H1 (cell line): ENCODE results near the gene TBC1D9. TPM values are rescaled to one million over a fixed set of nuclear protein-coding genes. Genes with fewer than 3 reads are reported as not detected.

Experiments
- CTCF ChIA-PET: fragments of 300-600 bp; sonication (Branson Sonifier 250); formaldehyde crosslinking; loops from one replicate; lab custom pipeline; 2021; ENCODE audit not compliant: partially characterized antibody; lab: Charles Lee
- POLR2A ChIA-PET: fragments of 300-600 bp; sonication (Branson Sonifier 250); formaldehyde crosslinking; loops from one replicate; lab custom pipeline; 2021; ENCODE audit warnings: inconsistent platforms; ENCODE audit not compliant: partially characterized antibody; lab: Charles Lee
- DNase-seq, 2 experiments: peaks; one replicate each; pipeline versions ENCODE4 v3.0.0 to v3.0.0-alpha.2; 2010 to 2022; ENCODE audit warnings: low spot score in 2 of 2, low read depth in 1 of 2, mixed read lengths in 1 of 2
- FAIRE-seq: peaks from 2 replicates; lab custom pipeline; 2011; peaks lifted over from hg19 to GRCh38; lab: Jason Lieb, UNC
- H2AFZ ChIP-seq: 2 replicates; pipeline ENCODE4 v1.8.1; 2012; ENCODE audit warnings: low read length, inconsistent platforms
- H2AK5ac ChIP-seq: 2 replicates; pipeline ENCODE4 v1.6.1; 2013; ENCODE audit warnings: low read depth, low read length
- H2BK120ac ChIP-seq: replicated peaks from 2 replicates; pipeline ENCODE3; 2013; ENCODE audit warnings: low read depth, low read length, inconsistent platforms
- H2BK12ac ChIP-seq: 2 replicates; pipeline ENCODE4 v1.6.1; 2013; ENCODE audit warnings: low read depth, low read length
- H2BK15ac ChIP-seq: 2 replicates; pipeline ENCODE4 v1.6.1; 2013; ENCODE audit warnings: low read length
- H2BK20ac ChIP-seq: 2 replicates; pipeline ENCODE4 v1.6.1; 2013; ENCODE audit warnings: low read length
- H2BK5ac ChIP-seq: 2 replicates; pipeline ENCODE4 v1.6.1; 2013; ENCODE audit warnings: low read depth, low read length
- H3K14ac ChIP-seq: 2 replicates; pipeline ENCODE4 v1.6.1; 2013; ENCODE audit warnings: inconsistent platforms; ENCODE audit not compliant: insufficient read length
- H3K18ac ChIP-seq: 2 replicates; pipeline ENCODE4 v1.6.1; 2013; ENCODE audit warnings: low read length; ENCODE audit errors: extremely low read depth
- H3K23ac ChIP-seq: 2 replicates; pipeline ENCODE4 v1.6.1; 2013; ENCODE audit warnings: inconsistent platforms; ENCODE audit not compliant: insufficient read length
- H3K23me2 ChIP-seq: 2 replicates; pipeline ENCODE4 v1.6.1; 2013; ENCODE audit warnings: low read depth, low read length
- H3K27ac ChIP-seq: 2 replicates; pipeline ENCODE4 v1.6.1; 2011; ENCODE audit warnings: low read depth, low read length, inconsistent platforms
- H3K27me3 ChIP-seq, 4 experiments: replicated peaks in 1 of 4; 1 replicate in 1 of 4; 2 replicates in 3 of 4; pipeline versions ENCODE4 v1.6.1 to v1.8.1; 2011 to 2013; ENCODE audit warnings: low read length in 3 of 4, mild to moderate bottlenecking in 3 of 4, inconsistent platforms in 2 of 4, mixed read lengths in 2 of 4, moderate library complexity in 1 of 4; ENCODE audit not compliant: control insufficient read depth in 3 of 4, insufficient read depth in 3 of 4; ENCODE audit errors: extremely low read depth in 1 of 4
- H3K36me3 ChIP-seq, 4 experiments: 2 replicates each; pipeline versions ENCODE4 v1.6.1 to v1.8.1; 2011 to 2013; ENCODE audit warnings: mild to moderate bottlenecking in 4 of 4, low read length in 3 of 4, moderate library complexity in 2 of 4, control low read depth in 1 of 4, inconsistent platforms in 1 of 4; ENCODE audit not compliant: insufficient read depth in 4 of 4, control insufficient read depth in 2 of 4
- H3K4ac ChIP-seq: replicated peaks from 2 replicates; pipeline ENCODE3; 2013; ENCODE audit warnings: low read length, low read depth, mixed read lengths, inconsistent platforms; ENCODE audit not compliant: insufficient read length
- H3K4me1 ChIP-seq, 4 experiments: replicated peaks in 1 of 4; 1 replicate in 1 of 4; 2 replicates in 3 of 4; pipeline versions ENCODE4 v1.6.1 to v1.8.1; 2011 to 2013; ENCODE audit warnings: low read length in 3 of 4, inconsistent platforms in 2 of 4, mixed read lengths in 1 of 4; ENCODE audit not compliant: insufficient read depth in 4 of 4, control insufficient read depth in 3 of 4
- H3K4me2 ChIP-seq, 2 experiments: 2 replicates each; pipeline versions ENCODE4 v1.6.1 to v1.8.1; 2011 to 2013; ENCODE audit warnings: low read depth in 2 of 2, low read length in 2 of 2, control low read depth in 1 of 2, inconsistent platforms in 1 of 2, mild to moderate bottlenecking in 1 of 2; ENCODE audit not compliant: insufficient read depth in 1 of 2
- H3K4me3 ChIP-seq, 4 experiments: fragments of 200-600, 300-600 bp in 1 of 4; sonication (generic), shearing (Covaris generic), sonication (Bioruptor Twin) in 1 of 4; 2 replicates each; pipeline versions ENCODE4 v1.5.1 to v1.8.1; 2011 to 2016; ENCODE audit warnings: low read length in 4 of 4, low read depth in 3 of 4, control low read depth in 2 of 4, inconsistent platforms in 2 of 4, mild to moderate bottlenecking in 2 of 4, mixed read lengths in 1 of 4, moderate library complexity in 1 of 4; ENCODE audit not compliant: insufficient read depth in 2 of 4; ENCODE audit errors: extremely low read depth in 1 of 4
- H3K56ac ChIP-seq: replicated peaks from 2 replicates; pipeline ENCODE3; 2013; ENCODE audit warnings: low read depth, mild to moderate bottlenecking, mixed read lengths, low read length, inconsistent platforms; ENCODE audit not compliant: insufficient read length
- H3K79me1 ChIP-seq: 2 replicates; pipeline ENCODE4 v1.6.1; 2013; ENCODE audit warnings: low read depth, low read length, control low read depth
- H3K79me2 ChIP-seq, 2 experiments: 2 replicates each; pipeline versions ENCODE4 v1.6.1 to v1.8.1; 2012 to 2013; ENCODE audit warnings: low read length in 2 of 2, mild to moderate bottlenecking in 2 of 2, inconsistent platforms in 1 of 2; ENCODE audit not compliant: insufficient read depth in 2 of 2, control insufficient read depth in 1 of 2
- H3K9ac ChIP-seq, 4 experiments: replicated peaks in 1 of 4; 1 replicate in 1 of 4; 2 replicates in 3 of 4; pipeline versions ENCODE4 v1.6.1 to v1.8.1; 2011 to 2013; ENCODE audit warnings: low read depth in 3 of 4, low read length in 3 of 4, control low read depth in 2 of 4, mild to moderate bottlenecking in 2 of 4, moderate library complexity in 2 of 4, inconsistent platforms in 1 of 4; ENCODE audit errors: extremely low read depth in 1 of 4
- H3K9me3 ChIP-seq, 2 experiments: 2 replicates each; pipeline versions ENCODE4 v1.6.1 to v1.8.1; 2012 to 2013; ENCODE audit warnings: mild to moderate bottlenecking in 2 of 2, moderate library complexity in 2 of 2, control low read depth in 1 of 2, inconsistent platforms in 1 of 2, low read depth in 1 of 2, low read length in 1 of 2, mixed read lengths in 1 of 2; ENCODE audit not compliant: insufficient read depth in 2 of 2
- H4K20me1 ChIP-seq, 2 experiments: replicated peaks in 1 of 2; 2 replicates each; pipeline versions ENCODE3 to v1.8.1; 2011 to 2013; ENCODE audit warnings: inconsistent platforms in 2 of 2, low read length in 2 of 2, mild to moderate bottlenecking in 1 of 2; ENCODE audit not compliant: insufficient read depth in 2 of 2, control insufficient read depth in 1 of 2
- H4K5ac ChIP-seq: 2 replicates; pipeline ENCODE4 v1.6.1; 2013; ENCODE audit warnings: low read length, low read depth, mixed read lengths, inconsistent platforms; ENCODE audit not compliant: insufficient read length
- H4K8ac ChIP-seq: 2 replicates; pipeline ENCODE4 v1.8.0; 2013; ENCODE audit warnings: mild to moderate bottlenecking, moderate library complexity, low read length, inconsistent platforms; ENCODE audit not compliant: insufficient read depth; ENCODE audit errors: extremely low read depth
- H4K91ac ChIP-seq: replicated peaks from 2 replicates; pipeline ENCODE3; 2013; ENCODE audit warnings: low read length, mixed read lengths, inconsistent platforms; ENCODE audit not compliant: insufficient read length
- ATF2 ChIP-seq: IDR thresholded peaks from 2 replicates; pipeline ENCODE4 v1.6.1; 2012; ENCODE audit warnings: low read length, inconsistent platforms
- HDAC2 ChIP-seq, 2 experiments: fragments of 300-600 bp in 1 of 2; sonication (generic) in 1 of 2; IDR thresholded peaks; 2 replicates each; pipeline ENCODE4 v1.6.1; 2011 to 2012; ENCODE audit warnings: low read depth in 2 of 2, low read length in 2 of 2, mild to moderate bottlenecking in 2 of 2, moderate library complexity in 2 of 2, borderline replicate concordance in 1 of 2, inconsistent platforms in 1 of 2
- SP2 ChIP-seq: IDR thresholded peaks from 2 replicates; pipeline ENCODE4 v1.6.1; 2012; ENCODE audit warnings: mild to moderate bottlenecking, low read length, inconsistent platforms
- TAF1 ChIP-seq: IDR thresholded peaks from 2 replicates; pipeline ENCODE4 v1.6.1; 2011; ENCODE audit warnings: mild to moderate bottlenecking, low read depth, low read length
- WGBS, 2 experiments: shearing (Covaris generic) in 1 of 2; methylation state at CpG; one replicate each; pipeline versions ENCODE4 v1.1.6 to v1.1.7; 2013 to 2015; ENCODE audit warnings: low lambda C conversion rate in 2 of 2, mixed read lengths in 2 of 2, inconsistent platforms in 1 of 2, low coverage in 1 of 2, missing lambda C conversion rate in 1 of 2; ENCODE audit not compliant: insufficient replicate concordance in 2 of 2, insufficient coverage in 1 of 2, insufficient read length in 1 of 2; ENCODE audit errors: extremely low coverage in 1 of 2, missing lambda C conversion rate in 1 of 2; 5-methylcytosine and 5-hydroxymethylcytosine counted together
- polyA plus RNA-seq, 7 experiments: library from polyadenylated mRNA; depleted of rRNA in 3 of 7; stranded (reverse) in 5 of 7; unstranded in 2 of 7; fragments of >200 nt in 5 of 7; fragments of 200-250 nt in 2 of 7; gene quantifications; 1 replicate in 5 of 7; 2 replicates in 1 of 7; 4 replicates in 1 of 7; pipeline versions ENCODE4 v1.2.1 to v1.2.3, GENCODE V29; 2011 to 2013; ENCODE audit warnings: missing spikeins in 2 of 7, mixed read lengths in 2 of 7
- total RNA-seq: library from RNA; stranded (reverse); fragmentation: NEBNext Ultra II Directional; extraction: Animal tissue kit (Norgen Biotek cat#: 25700); gene quantifications from 2 replicates; pipeline ENCODE4 v1.2.1, GENCODE V29; 2021

TBC1D9 gene
- total and polyA plus RNA-seq, 2 of the 8 experiments (the other 6 are each of a cell fraction or from before 2014, with no cell fraction given): 0.94 to 1.0 TPM

GRCh38 chr4:140781596-140781995, 25.4 kb upstream of the TBC1D9 start:
- H3K4me2 ChIP-seq: no peak overlapping the region
- H3K27ac ChIP-seq: no peak overlapping the region; the same call in 1 of the 2 replicates
- no peak overlapping the region for H3K14ac ChIP-seq
- no peak overlapping the region for H3K56ac ChIP-seq
- no peak for DNase-seq
- no peak overlapping the region for H2AFZ ChIP-seq
- H3K18ac ChIP-seq: no peak overlapping the region
- no peak overlapping the region for H3K4ac ChIP-seq
- no peaks in the 10 kb centered on the region; a peak in 1 of 4 replicates for H3K9me3 ChIP-seq
- H3K79me2 ChIP-seq: no peaks in the 10 kb centered on the region
- H4K8ac ChIP-seq: no peak overlapping the region
- no peak overlapping the region for H2BK120ac ChIP-seq
- H4K91ac ChIP-seq: no peak overlapping the region
- FAIRE-seq: no peak
- ChIA-PET CTCF (interaction anchor here (1.0 kb wide), 1 partner anchor 9 kb away, joined by 3 read pairs; no protein-coding TSS in a partner anchor), POLR2A (no interaction called here)
- no peak overlapping the region for H2BK15ac ChIP-seq
- no peaks in the 10 kb centered on the region for H3K4me1 ChIP-seq
- H3K23me2 ChIP-seq: no peaks in the 10 kb centered on the region
- H2AK5ac ChIP-seq: no peak overlapping the region
- no peak overlapping the region for H3K9ac ChIP-seq
- H3K4me3 ChIP-seq: no peak overlapping the region
- H3K36me3 ChIP-seq: no peaks in the 10 kb centered on the region
- H3K23ac ChIP-seq: no peak overlapping the region
- no peaks in the 10 kb centered on the region for H3K27me3 ChIP-seq
- no peaks in the 10 kb centered on the region for H3K79me1 ChIP-seq
- no peak overlapping the region for H2BK5ac ChIP-seq
- 92% methylated on average over 3 of the region's 3 CpGs; no CpG with 5 or more reads in 1 of the 2 experiments for WGBS, 2 experiments
- no peaks in the 10 kb centered on the region for H4K20me1 ChIP-seq
- no peak overlapping the region for H2BK20ac ChIP-seq
- no peak overlapping the region for H2BK12ac ChIP-seq
- no peak overlapping the region for H4K5ac ChIP-seq
- TF ChIP-seq ATF2 (no peak), SP2 (no peak), TAF1 (no peak), HDAC2 (IDR thresholded peaks at IDR 0.05; ENCODE audit: borderline replicate concordance in 1 of 2, low read depth in 2 of 2, low read length in 2 of 2) (no peak)
